GM12878 (cell line): ENCODE data around the gene KIF21B. TPM values are rescaled to one million over a fixed set of nuclear protein-coding genes. Genes with fewer than 3 reads are reported as not detected.

Experiments
- ATAC-seq: fragments of 200-7000 bp; cut with Tn5 transposase; 3 replicates; pipeline ENCODE4 v1.9.1; 2020; ENCODE audit warnings: mild to moderate bottlenecking, moderate library complexity
- BruUV-seq: library from RNA; stranded (reverse); fragments of 400-500 nt; replicated peaks from 2 replicates; lab custom pipeline; 2021; lab: Mats Ljungman, UMichigan
- CTCF ChIA-PET: fragments of 300-600 bp; sonication (Branson Sonifier 250); formaldehyde crosslinking; extraction: SDS; loops from one replicate; lab custom pipeline; 2021; ENCODE audit warnings: inconsistent platforms; lab: Yijun Ruan, JAX
- POLR2A ChIA-PET: fragments of 350-600 bp; formaldehyde crosslinking; extraction: SDS; loops from one replicate; lab custom pipeline; 2021; ENCODE audit warnings: inconsistent platforms; lab: Charles Lee
- RAD21 ChIA-PET: fragments of 300-600 bp; sonication (Branson Sonifier 250); formaldehyde crosslinking; loops from one replicate; lab custom pipeline; 2023; ENCODE audit warnings: antibody characterized with exemption; ENCODE audit not compliant: unreplicated experiment; lab: Charles Lee
- SMC1A ChIA-PET: fragments of 300-600 bp; sonication (Branson Sonifier 250); formaldehyde crosslinking; loops from one replicate; lab custom pipeline; 2023; ENCODE audit not compliant: unreplicated experiment, uncharacterized antibody; lab: Charles Lee
- DNase-seq: peaks from one replicate; pipeline ENCODE4 v3.0.0-alpha.2; 2011; ENCODE audit warnings: low read depth, low spot score
- FAIRE-seq: peaks from 3 replicates; lab custom pipeline; 2011; peaks lifted over from hg19 to GRCh38; lab: Jason Lieb, UNC
- H2AFZ ChIP-seq: 2 replicates; pipeline ENCODE4 v1.6.0; 2011; ENCODE audit warnings: low read depth, low read length, control low read depth; ENCODE audit not compliant: control insufficient read depth
- H3K27ac ChIP-seq: 2 replicates; pipeline ENCODE4 v1.5.1; 2011; ENCODE audit warnings: control low read depth; ENCODE audit not compliant: control insufficient read depth, insufficient read depth
- H3K27me3 ChIP-seq, 2 experiments: replicated peaks in 1 of 2; 2 replicates each; pipeline versions ENCODE4 v1.6.0 to v1.6.1; 2011; ENCODE audit warnings: low read length in 1 of 2; ENCODE audit not compliant: control insufficient read depth in 2 of 2, insufficient read depth in 2 of 2
- H3K36me3 ChIP-seq, 2 experiments: 2 replicates each; pipeline ENCODE4 v1.5.1; 2011; ENCODE audit warnings: low read length in 1 of 2; ENCODE audit not compliant: control insufficient read depth in 2 of 2, insufficient read depth in 2 of 2
- H3K4me1 ChIP-seq: 2 replicates; pipeline ENCODE4 v1.6.1; 2011; ENCODE audit warnings: mild to moderate bottlenecking, low read length, moderate library complexity, mixed read lengths; ENCODE audit not compliant: control insufficient read depth, insufficient read depth
- H3K4me2 ChIP-seq: 2 replicates; pipeline ENCODE4 v1.6.0; 2011; ENCODE audit warnings: control low read depth; ENCODE audit not compliant: control insufficient read depth, insufficient read depth
- H3K4me3 ChIP-seq: fragments of 200-600 bp; sonication (generic); 2 replicates; pipeline ENCODE4 v1.5.1; 2016
- H3K79me2 ChIP-seq: 2 replicates; pipeline ENCODE4 v1.6.0; 2011; ENCODE audit warnings: low read length; ENCODE audit not compliant: control insufficient read depth, insufficient read depth
- H3K9ac ChIP-seq: 2 replicates; pipeline ENCODE4 v1.8.0; 2011; ENCODE audit warnings: low read length, control low read depth, mixed read lengths; ENCODE audit not compliant: control insufficient read depth, insufficient read depth
- H3K9me3 ChIP-seq: replicated peaks from 3 replicates; pipeline ENCODE4 v1.5.1; 2011; ENCODE audit warnings: mild to moderate bottlenecking, low read length; ENCODE audit not compliant: control insufficient read depth, insufficient read depth
- H4K20me1 ChIP-seq: 2 replicates; pipeline ENCODE4 v1.6.0; 2011; ENCODE audit not compliant: control insufficient read depth, insufficient read depth
- ATF7 ChIP-seq: fragments of 450-650 bp; IDR thresholded peaks from 2 replicates; pipeline ENCODE4 v1.6.1; 2016; ENCODE audit warnings: low read depth, mild to moderate bottlenecking
- CTCF ChIP-seq, 3 experiments: IDR thresholded peaks in 2 of 3; conservative IDR thresholded peaks in 1 of 3; 2 replicates each; pipeline ENCODE4 v1.5.1; 2011; ENCODE audit warnings: low read depth in 3 of 3, low read length in 3 of 3, mild to moderate bottlenecking in 3 of 3, control low read depth in 2 of 3, moderate library complexity in 2 of 3, inconsistent platforms in 1 of 3, mixed read lengths in 1 of 3; ENCODE audit not compliant: control insufficient read depth in 2 of 3, insufficient read depth in 1 of 3; ENCODE audit errors: extremely low read depth in 1 of 3
- EGR1 ChIP-seq, 2 experiments: IDR thresholded peaks; 1 replicate in 1 of 2; 2 replicates in 1 of 2; pipeline ENCODE4 v1.6.1; 2011 to 2012; ENCODE audit warnings: low read depth in 2 of 2, low read length in 2 of 2, borderline replicate concordance in 1 of 2, mild to moderate bottlenecking in 1 of 2, moderate library complexity in 1 of 2
- HDGF ChIP-seq: fragments of 450-650 bp; IDR thresholded peaks from 2 replicates; pipeline ENCODE4 v1.6.1; 2016; ENCODE audit warnings: antibody characterized with exemption
- KDM1A ChIP-seq: fragments of 200-600 bp; sonication (generic); IDR thresholded peaks from 2 replicates; pipeline ENCODE4 v1.6.1; 2016; ENCODE audit warnings: borderline replicate concordance
- MXI1 ChIP-seq: fragments of 150-350 bp; IDR thresholded peaks from 2 replicates; pipeline ENCODE4 v1.6.1; 2011; ENCODE audit warnings: low read depth, mild to moderate bottlenecking, inconsistent platforms, low read length, improper control_type of control experiment
- NBN ChIP-seq: fragments of 450-650 bp; IDR thresholded peaks from 2 replicates; pipeline ENCODE4 v1.6.1; 2016
- RELA ChIP-seq: fragments of 450-650 bp; IDR thresholded peaks from 2 replicates; pipeline ENCODE4 v1.8.0; 2014; ENCODE audit warnings: borderline replicate concordance; ENCODE audit not compliant: partially characterized antibody
- WGBS: methylation state at CpG from one replicate; pipeline ENCODE4 v1.1.6; 2016; ENCODE audit warnings: low lambda C conversion rate; ENCODE audit not compliant: insufficient replicate concordance, insufficient coverage; ENCODE audit errors: missing lambda C conversion rate; 5-methylcytosine and 5-hydroxymethylcytosine counted together
- in situ Hi-C: fragments of 300-500 bp; cut with MboI; formaldehyde crosslinking; loops from 9 replicates; pipeline ENCODE4 v1.14.3; 2018; ENCODE audit warnings: mixed read lengths
- intact Hi-C: fragments of 100-400 bp; cut with micrococcal nuclease; formaldehyde crosslinking; loops from one replicate; pipeline ENCODE4 v1.14.2; 2022; ENCODE audit not compliant: unreplicated experiment
- polyA plus RNA-seq, 11 experiments: library from polyadenylated mRNA; depleted of rRNA in 4 of 11; unstranded in 6 of 11; stranded (reverse) in 5 of 11; fragments of >200 nt; fragmentation: Nextera tagmentation in 4 of 11; fragmentation: Illumina TruSeq in 1 of 11; extraction: Ambion mirVana in 4 of 11; extraction: Trizol in 1 of 11; gene quantifications; 1 replicate in 1 of 11; 2 replicates in 10 of 11; pipeline versions ENCODE4 v1.2.1 to v1.2.3, GENCODE V29; 2011 to 2016; ENCODE audit warnings: inconsistent platforms in 2 of 11, missing spikeins in 2 of 11, low read depth in 1 of 11
- total RNA-seq, 4 experiments: library from RNA; depleted of rRNA in 3 of 4; stranded (reverse); fragments of >200 nt in 3 of 4; fragmentation: Illumina TruSeq in 1 of 4; extraction: Trizol in 1 of 4; gene quantifications; 2 replicates each; pipeline versions ENCODE4 v1.2.1 to v1.2.3, GENCODE V29; 2013 to 2021

Gene KIF21B
- total and polyA plus RNA-seq, 10 of the 15 experiments (the other 5 are each of a cell fraction or from before 2014, with no cell fraction given): 2.3 to 47.7 (median 12.6) TPM

GRCh38 chr1:201020721-201021629, 2.5 kb downstream of the KIF21B start:
- DNase-seq (no peak), ATAC-seq (peak; percentile 46), FAIRE-seq (no peak)
- H3K4me3 ChIP-seq: peak overlapping the region; percentile 93
- no peak overlapping the region; the same call in 1 of the 2 replicates for H2AFZ ChIP-seq
- TF ChIP-seq MXI1: 0 out of 2 replicates have a peak, but pooled peaks have one; percentile 11
- peak; percentile 44 for TF ChIP-seq NBN
- TF ChIP-seq EGR1 (IDR thresholded peaks at IDR 0.05; ENCODE audit: borderline replicate concordance in 1 of 2, low read depth in 2 of 2, low read length in 2 of 2): 0 out of 3 replicates have a peak, but pooled peaks of 1 of the 2 experiments have one; percentile 36
- TF ChIP-seq RELA: no peak
- TF ChIP-seq HDGF: peak; percentile 71; the same call in 1 of the 2 replicates
- peak; percentile 25; the same call in 1 of the 2 replicates for TF ChIP-seq ATF7
- TF ChIP-seq KDM1A: no peak
- TF ChIP-seq CTCF (IDR thresholded peaks at IDR 0.05 in 2 of 3, conservative IDR thresholded peaks at IDR 0.05 in 1 of 3; ENCODE audit: control insufficient read depth in 2 of 3, extremely low read depth in 1 of 3, insufficient read depth in 1 of 3, low read depth in 3 of 3, low read length in 3 of 3): peak in 2 of 3 experiments; percentile 28 to 55; a peak in 2 of 6 replicates
- TF ChIP-seq, all 136 proteins: peak for 6
- peaks cover 84% of the 10 kb centered on the region for H3K4me1 ChIP-seq
- POLR2A ChIA-PET: interaction anchor here (0.5 to 4.6 kb wide), 13 partner anchors 12 to 399 kb away, joined by 3 to 27 read pairs (median 4); no protein-coding TSS in a partner anchor
- no peaks in the 10 kb centered on the region for H3K27me3 ChIP-seq
- CTCF ChIA-PET: interaction anchor here (0.5 to 16.7 kb wide), 19 partner anchors 8 to 492 kb away, joined by 3 to 250 read pairs (median 4); partner anchors contain the start of genes INAVA, KIF14 and TMEM9
- peaks cover 57% of the 10 kb centered on the region for H3K79me2 ChIP-seq
- no peaks in the 10 kb centered on the region for H3K9me3 ChIP-seq
- 19% methylated on average over 11 of the region's 11 CpGs for WGBS
- no peaks in the 10 kb centered on the region for H3K36me3 ChIP-seq
- H3K27ac ChIP-seq: peak overlapping the region; percentile 94
- no TSS peak for BruUV-seq
- SMC1A ChIA-PET: interaction anchor here (0.6 to 10.3 kb wide), 24 partner anchors 8 to 586 kb away, joined by 3 to 91 read pairs (median 4); partner anchors contain the start of genes DDX59 and INAVA
- peak overlapping the region; percentile 84 for H3K9ac ChIP-seq
- no peaks in the 10 kb centered on the region for H4K20me1 ChIP-seq
- in situ Hi-C loops: no loop called here
- H3K4me2 ChIP-seq: peak overlapping the region; percentile 97
- intact Hi-C loops: loop anchor here (5.0 kb wide), 1 partner anchor 129 kb away; the partner anchor contains the start of gene INAVA
- RAD21 ChIA-PET: interaction anchor here (0.7 to 15.8 kb wide), 20 partner anchors 7 to 462 kb away, joined by 3 to 239 read pairs (median 5); no protein-coding TSS in a partner anchor
